GM23338 (cell line): ENCODE results near the gene B4GALT1. TPM values are rescaled to one million over a fixed set of nuclear protein-coding genes. Genes with fewer than 3 reads are reported as not detected.

Experiments
- ATAC-seq: fragments of 200-7000 bp; cut with Tn5 transposase; 3 replicates; pipeline ENCODE4 v1.9.1; 2020
- DNase-seq: peaks from one replicate; pipeline ENCODE4 v3.0.0-alpha.2; 2015; ENCODE audit warnings: low spot score
- H2AFZ ChIP-seq: fragments of 200-600 bp; sonication (generic); 2 replicates; pipeline ENCODE4 v1.8.0; 2016; ENCODE audit warnings: antibody characterized with exemption, mild to moderate bottlenecking, moderate library complexity
- H3F3A ChIP-seq: fragments of 200-600 bp; sonication (generic); replicated peaks from 2 replicates; pipeline ENCODE4 v1.8.0; 2017; ENCODE audit warnings: antibody characterized with exemption, mixed run types, low read depth
- H3K27ac ChIP-seq: fragments of 200-600 bp; sonication (generic); 2 replicates; pipeline ENCODE4 v1.6.1; 2016; ENCODE audit warnings: low read depth
- H3K27me3 ChIP-seq: fragments of 200-600 bp; sonication (generic); 2 replicates; pipeline ENCODE4 v1.8.0; 2016; ENCODE audit warnings: mild to moderate bottlenecking, mixed run types, moderate library complexity; ENCODE audit not compliant: insufficient read depth
- H3K36me3 ChIP-seq: fragments of 200-600 bp; sonication (generic); 2 replicates; pipeline ENCODE4 v1.8.0; 2016; ENCODE audit warnings: mild to moderate bottlenecking; ENCODE audit not compliant: insufficient read depth
- H3K4me1 ChIP-seq: fragments of 200-600 bp; sonication (generic); 2 replicates; pipeline ENCODE4 v1.8.0; 2016; ENCODE audit warnings: mild to moderate bottlenecking, moderate library complexity; ENCODE audit not compliant: insufficient read depth
- H3K4me2 ChIP-seq: fragments of 200-600 bp; sonication (generic); 2 replicates; pipeline ENCODE4 v1.7.1; 2017; ENCODE audit warnings: mixed run types
- H3K4me3 ChIP-seq: fragments of 200-600 bp; sonication (generic); 2 replicates; pipeline ENCODE4 v1.6.1; 2016; ENCODE audit warnings: mixed run types
- H3K79me2 ChIP-seq: fragments of 200-600 bp; sonication (generic); replicated peaks from 2 replicates; pipeline ENCODE4 v1.8.0; 2017; ENCODE audit warnings: mild to moderate bottlenecking; ENCODE audit not compliant: insufficient read depth
- H3K9me2 ChIP-seq: fragments of 200-600 bp; sonication (generic); 2 replicates; pipeline ENCODE4 v1.8.0; 2017; ENCODE audit not compliant: insufficient read depth
- H4K20me1 ChIP-seq: fragments of 200-600 bp; sonication (generic); replicated peaks from 2 replicates; pipeline ENCODE4 v1.8.0; 2017; ENCODE audit warnings: mild to moderate bottlenecking; ENCODE audit not compliant: insufficient read depth
- H3K27ac Mint-ChIP-seq: 2 replicates; pipeline ENCODE4 v1.8.0; 2020; ENCODE audit warnings: inconsistent platforms, mild to moderate bottlenecking, moderate library complexity, mixed read lengths
- H3K27me3 Mint-ChIP-seq: 3 replicates; pipeline ENCODE4 v1.8.0; 2022; ENCODE audit warnings: low read depth, mild to moderate bottlenecking, moderate library complexity, mixed read lengths, inconsistent platforms; ENCODE audit not compliant: insufficient read depth, poor library complexity
- H3K36me3 Mint-ChIP-seq: 3 replicates; pipeline ENCODE4 v1.8.0; 2021; ENCODE audit warnings: low read depth, mild to moderate bottlenecking, inconsistent platforms, moderate library complexity, mixed read lengths
- H3K4me1 Mint-ChIP-seq: 3 replicates; pipeline ENCODE4 v1.8.0; 2020; ENCODE audit warnings: mild to moderate bottlenecking, inconsistent platforms, mixed read lengths
- H3K4me3 Mint-ChIP-seq: 3 replicates; pipeline ENCODE4 v1.8.0; 2021; ENCODE audit warnings: moderate library complexity, mild to moderate bottlenecking, inconsistent platforms, mixed read lengths
- H3K9me3 Mint-ChIP-seq: 3 replicates; pipeline ENCODE4 v1.8.0; 2020; ENCODE audit warnings: moderate library complexity, mild to moderate bottlenecking, inconsistent platforms, mixed read lengths
- CREB1 ChIP-seq: fragments of 250-450 bp; sonication (Bioruptor Pico); IDR thresholded peaks from 2 replicates; pipeline ENCODE4 v1.5.0; 2020; ENCODE audit warnings: low read depth, mild to moderate bottlenecking, moderate library complexity
- CTCF ChIP-seq, 2 experiments: fragments of 200-600 bp in 1 of 2; sonication (generic) in 1 of 2; conservative IDR thresholded peaks; 2 replicates each; pipeline versions ENCODE4 v1.5.1 to v1.6.1; 2016 to 2017; ENCODE audit warnings: antibody characterized with exemption in 2 of 2, low read depth in 2 of 2, mild to moderate bottlenecking in 2 of 2, moderate library complexity in 1 of 2
- EZH2 ChIP-seq: fragments of 200-600 bp; sonication (generic); IDR thresholded peaks from one replicate; pipeline ENCODE4 v1.8.0; 2017; ENCODE audit warnings: antibody characterized with exemption, mild to moderate bottlenecking, low read depth; ENCODE audit not compliant: unreplicated experiment
- EZH2phosphoT487 ChIP-seq: fragments of 200-600 bp; sonication (generic); IDR thresholded peaks from one replicate; pipeline ENCODE4 v1.8.1; 2018; ENCODE audit warnings: antibody characterized with exemption; ENCODE audit not compliant: unreplicated experiment
- JUNB ChIP-seq: IDR thresholded peaks from one replicate; pipeline ENCODE4 v1.6.1; 2016; ENCODE audit warnings: antibody characterized with exemption; ENCODE audit not compliant: unreplicated experiment
- NANOG ChIP-seq: IDR thresholded peaks from 2 replicates; pipeline ENCODE4 v1.6.1; 2016; ENCODE audit warnings: antibody characterized with exemption, borderline replicate concordance
- POLR2AphosphoS5 ChIP-seq: IDR thresholded peaks from 2 replicates; pipeline ENCODE4 v1.6.1; 2016; ENCODE audit warnings: antibody characterized with exemption, low read depth
- REST ChIP-seq: IDR thresholded peaks from one replicate; pipeline ENCODE4 v1.6.1; 2018; ENCODE audit warnings: antibody characterized with exemption; ENCODE audit not compliant: unreplicated experiment
- STAT1 ChIP-seq: IDR thresholded peaks from one replicate; pipeline ENCODE4 v1.6.1; 2016; ENCODE audit warnings: antibody characterized with exemption; ENCODE audit not compliant: unreplicated experiment
- ZNF114 ChIP-seq: fragments of 250-450 bp; sonication (Bioruptor Pico); IDR thresholded peaks from 2 replicates; pipeline ENCODE4 v1.5.0; 2020; ENCODE audit warnings: mild to moderate bottlenecking, moderate library complexity
- ZNF331 ChIP-seq: fragments of 250-450 bp; sonication (Bioruptor Pico); IDR thresholded peaks from 2 replicates; pipeline ENCODE4 v1.5.0; 2020; ENCODE audit warnings: low read depth, mild to moderate bottlenecking, moderate library complexity
- ZNF462 ChIP-seq: fragments of 250-450 bp; sonication (Bioruptor Pico); IDR thresholded peaks from 2 replicates; pipeline ENCODE4 v1.5.0; 2020; ENCODE audit warnings: mild to moderate bottlenecking, moderate library complexity
- polyA plus RNA-seq: library from polyadenylated mRNA; unstranded; fragments of >200 nt; fragmentation: Nextera tagmentation; extraction: Ambion mirVana; gene quantifications from 2 replicates; pipeline ENCODE4 v1.2.1, GENCODE V29; 2016
- total RNA-seq: library from RNA; depleted of rRNA; stranded (reverse); fragments of >200 nt; shearing (Covaris generic); gene quantifications from 2 replicates; pipeline ENCODE4 v1.2.3, GENCODE V29; 2014
- TF ChIP-seq, protein P1 (sequence below): IDR thresholded peaks from 2 replicates; pipeline ENCODE4 v1.6.1; 2016; ENCODE audit warnings: antibody characterized with exemption

The B4GALT1 gene
- total and polyA plus RNA-seq, 2 experiments from 2014 or later = 6.3 to 15.8 TPM

- Histone ChIP-seq H3K4me3 (no peak overlapping the region), H3K27me3 (no peaks in the 10 kb centered on the region), H3K79me2 (no peaks in the 10 kb centered on the region), H3K36me3 (no peaks in the 10 kb centered on the region), H3F3A (no peaks in the 10 kb centered on the region), H3K4me1 (no peaks in the 10 kb centered on the region), H3K9me2 (no peaks in the 10 kb centered on the region), H2AFZ (0 out of 2 replicates have a peak overlapping the region, but pooled peaks have one; percentile 26), H3K4me2 (no peak overlapping the region), H4K20me1 (no peaks in the 10 kb centered on the region), H3K27ac (no peak overlapping the region)
- no peak for ATAC-seq
- Mint-ChIP-seq H3K27me3 (no peaks in the 10 kb centered on the region), H3K4me3 (no peak overlapping the region), H3K36me3 (no peaks in the 10 kb centered on the region), H3K4me1 (peaks cover under 1% of the 10 kb centered on the region), H3K27ac (no peak overlapping the region), H3K9me3 (no peaks in the 10 kb centered on the region)
- DNase-seq = no peak
- TF ChIP-seq CTCF (conservative IDR thresholded peaks at IDR 0.05; ENCODE audit: low read depth in 2 of 2) (no peak), ZNF331 (CRISPR knock-in tag) (no peak), JUNB (no peak), ZNF462 (CRISPR knock-in tag) (no peak), NANOG (no peak), CREB1 (CRISPR knock-in tag) (no peak), STAT1 (no peak), EZH2 (no peak), REST (no peak), ZNF114 (CRISPR knock-in tag) (no peak), POLR2AphosphoS5 (no peak), EZH2phosphoT487 (no peak)
- TF ChIP-seq, protein P1, sequence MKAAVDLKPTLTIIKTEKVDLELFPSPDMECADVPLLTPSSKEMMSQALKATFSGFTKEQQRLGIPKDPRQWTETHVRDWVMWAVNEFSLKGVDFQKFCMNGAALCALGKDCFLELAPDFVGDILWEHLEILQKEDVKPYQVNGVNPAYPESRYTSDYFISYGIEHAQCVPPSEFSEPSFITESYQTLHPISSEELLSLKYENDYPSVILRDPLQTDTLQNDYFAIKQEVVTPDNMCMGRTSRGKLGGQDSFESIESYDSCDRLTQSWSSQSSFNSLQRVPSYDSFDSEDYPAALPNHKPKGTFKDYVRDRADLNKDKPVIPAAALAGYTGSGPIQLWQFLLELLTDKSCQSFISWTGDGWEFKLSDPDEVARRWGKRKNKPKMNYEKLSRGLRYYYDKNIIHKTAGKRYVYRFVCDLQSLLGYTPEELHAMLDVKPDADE = no peak
Measured at GRCh38 chr9:33192493-33193255, 25.5 kb upstream of the B4GALT1 start.
